Naive B cell (primary cell): ENCODE data around the gene ARHGAP42. TPM values are rescaled to one million over a fixed set of nuclear protein-coding genes. Genes with fewer than 3 reads are reported as not detected.
A peak's percentile ranks its signal among the peaks of the same experiment; 100 is the strongest.

ENCODE experiments used
- ATAC-seq, 2 donors: fragments of 150-1000 bp; cut with Tn5 transposase; 2 replicates each; pipeline ENCODE4 v1.10.0; 2021; ENCODE audit warnings: low read depth in 2 of 2, mild to moderate bottlenecking in 2 of 2, moderate library complexity in 2 of 2
- DNase-seq: peaks from one replicate; pipeline ENCODE4 v3.0.0; 2022
- H3K27ac Mint-ChIP-seq, 6 donors: one replicate each; pipeline ENCODE4 v1.8.0; 2020 to 2022; ENCODE audit warnings: mild to moderate bottlenecking in 6 of 6, mixed read lengths in 6 of 6, moderate library complexity in 5 of 6, inconsistent platforms in 2 of 6
- H3K27me3 Mint-ChIP-seq, 3 donors: one replicate each; pipeline ENCODE4 v1.8.0; 2021 to 2022; ENCODE audit warnings: mixed read lengths in 3 of 3, mild to moderate bottlenecking in 1 of 3
- H3K36me3 Mint-ChIP-seq, 2 donors: one replicate each; pipeline ENCODE4 v1.8.0; 2020 to 2022; ENCODE audit warnings: mixed read lengths in 2 of 2, inconsistent platforms in 1 of 2, mild to moderate bottlenecking in 1 of 2
- H3K4me1 Mint-ChIP-seq, 3 donors: one replicate each; pipeline ENCODE4 v1.8.0; 2020 to 2022; ENCODE audit warnings: mixed read lengths in 3 of 3, inconsistent platforms in 1 of 3, mild to moderate bottlenecking in 1 of 3, moderate library complexity in 1 of 3
- H3K4me3 Mint-ChIP-seq, 8 donors: one replicate each; pipeline ENCODE4 v1.8.0; 2020 to 2022; ENCODE audit warnings: mild to moderate bottlenecking in 8 of 8, mixed read lengths in 8 of 8, moderate library complexity in 8 of 8, inconsistent platforms in 2 of 8
- H3K9me3 Mint-ChIP-seq, 7 donors: one replicate each; pipeline ENCODE4 v1.8.0; 2020 to 2022; ENCODE audit warnings: mixed read lengths in 7 of 7, mild to moderate bottlenecking in 5 of 7, inconsistent platforms in 2 of 7, moderate library complexity in 1 of 7
- polyA plus RNA-seq, 6 donors: library from polyadenylated mRNA; unstranded; fragments of 300-500 nt; fragmentation: Illumina TruSeq; gene quantifications; one replicate each; pipeline ENCODE4 v1.2.3, GENCODE V29; 2021; ENCODE audit warnings: low read depth in 6 of 6

The ARHGAP42 gene
- polyA plus RNA-seq, 6 donors from 2014 or later, result 1.4 to 3.0 (median 1.9) TPM

- no peaks in the 10 kb centered on the region for H3K27me3 Mint-ChIP-seq
- no peak for ATAC-seq
- DNase-seq, result no peak
Measured at GRCh38 chr11:100903284-100903683, 216.2 kb downstream of the ARHGAP42 start.

GRCh38 chr11:100905684-100906083 lies 218.6 kb downstream of the ARHGAP42 start:
- H3K27ac Mint-ChIP-seq, result no peak overlapping the region

More at GRCh38 chr11:100903284-100903683, 216.2 kb downstream of the ARHGAP42 start:
- Mint-ChIP-seq H3K4me1 (no peaks in the 10 kb centered on the region), H3K9me3 (peaks cover 0 to 7% (median 0%) of the 10 kb centered on the region in 7 donors), H3K36me3 (peaks cover 0 to 17% of the 10 kb centered on the region in 2 donors), H3K4me3 (no peak overlapping the region), H3K27ac (peak overlapping the region in 1 of 6 donors; percentile 57)

DNA sequence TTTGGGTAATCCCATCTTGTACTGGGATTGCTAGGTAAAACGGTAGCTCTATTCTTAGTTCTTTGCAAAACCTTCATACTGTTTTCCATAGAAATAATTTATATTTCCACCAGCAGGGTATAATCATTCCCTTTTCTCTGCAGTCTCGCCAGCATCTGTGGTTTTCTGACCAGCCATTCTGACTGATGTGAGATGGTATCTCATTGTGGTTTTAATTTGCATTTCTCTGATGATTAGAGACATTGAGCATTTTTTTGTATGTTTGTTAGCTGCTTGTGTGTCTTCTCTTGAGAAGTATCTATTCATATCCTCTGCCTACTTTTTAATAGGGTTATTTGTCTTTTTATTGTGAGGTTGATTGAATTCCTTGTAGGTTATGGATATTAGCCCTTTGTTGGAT lies 221.7 kb downstream of the ARHGAP42 start:
- peaks cover 7 to 10% (median 8%) of the 10 kb centered on the region in 3 donors for H3K4me1 Mint-ChIP-seq
- ATAC-seq, result no peak
- no peaks in the 10 kb centered on the region for H3K36me3 Mint-ChIP-seq
- DNase-seq, result no peak
- no peaks in the 10 kb centered on the region for H3K9me3 Mint-ChIP-seq
- H3K4me3 Mint-ChIP-seq, result no peak overlapping the region
- H3K27me3 Mint-ChIP-seq, result no peaks in the 10 kb centered on the region
- no peak overlapping the region for H3K27ac Mint-ChIP-seq

More at GRCh38 chr11:100905684-100906083, 218.6 kb downstream of the ARHGAP42 start:
- DNase-seq (no peak), ATAC-seq (no peak)
- no peak overlapping the region for H3K4me3 Mint-ChIP-seq
- H3K36me3 Mint-ChIP-seq, result peaks cover 0 to 3% of the 10 kb centered on the region in 2 donors
- H3K4me1 Mint-ChIP-seq, result peaks cover 4 to 9% (median 7%) of the 10 kb centered on the region in 3 donors
- no peaks in the 10 kb centered on the region for H3K27me3 Mint-ChIP-seq
- no peaks in the 10 kb centered on the region for H3K9me3 Mint-ChIP-seq

DNA sequence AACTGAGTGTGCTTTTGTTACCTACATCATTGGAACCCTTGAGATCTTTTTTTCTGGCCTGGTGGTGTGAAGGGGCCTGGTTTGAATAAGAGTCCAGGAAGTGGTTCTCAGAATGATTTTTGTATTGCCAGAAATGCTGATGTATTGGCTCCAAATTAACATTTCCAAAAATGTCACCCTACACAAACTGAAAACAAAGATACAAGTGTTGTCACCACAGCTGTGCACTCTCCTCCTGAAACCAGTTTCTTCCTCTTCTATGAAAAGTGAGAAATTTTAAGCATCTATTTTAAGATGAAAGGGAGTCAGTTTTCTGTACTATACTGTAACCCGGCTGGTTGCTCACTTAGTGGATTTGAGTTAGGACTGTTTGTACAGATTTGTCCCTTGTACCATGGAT lies 223.7 kb downstream of the ARHGAP42 start:
- ATAC-seq, result peak; percentile 65 to 70
- Mint-ChIP-seq H3K9me3 (no peaks in the 10 kb centered on the region), H3K27me3 (no peaks in the 10 kb centered on the region), H3K36me3 (peaks cover 0 to 8% of the 10 kb centered on the region in 2 donors), H3K4me1 (peaks cover 7 to 10% (median 8%) of the 10 kb centered on the region in 3 donors), H3K4me3 (no peak overlapping the region), H3K27ac (peak overlapping the region in 1 of 6 donors; percentile 60)
- DNase-seq, result peak; percentile 4

DNA sequence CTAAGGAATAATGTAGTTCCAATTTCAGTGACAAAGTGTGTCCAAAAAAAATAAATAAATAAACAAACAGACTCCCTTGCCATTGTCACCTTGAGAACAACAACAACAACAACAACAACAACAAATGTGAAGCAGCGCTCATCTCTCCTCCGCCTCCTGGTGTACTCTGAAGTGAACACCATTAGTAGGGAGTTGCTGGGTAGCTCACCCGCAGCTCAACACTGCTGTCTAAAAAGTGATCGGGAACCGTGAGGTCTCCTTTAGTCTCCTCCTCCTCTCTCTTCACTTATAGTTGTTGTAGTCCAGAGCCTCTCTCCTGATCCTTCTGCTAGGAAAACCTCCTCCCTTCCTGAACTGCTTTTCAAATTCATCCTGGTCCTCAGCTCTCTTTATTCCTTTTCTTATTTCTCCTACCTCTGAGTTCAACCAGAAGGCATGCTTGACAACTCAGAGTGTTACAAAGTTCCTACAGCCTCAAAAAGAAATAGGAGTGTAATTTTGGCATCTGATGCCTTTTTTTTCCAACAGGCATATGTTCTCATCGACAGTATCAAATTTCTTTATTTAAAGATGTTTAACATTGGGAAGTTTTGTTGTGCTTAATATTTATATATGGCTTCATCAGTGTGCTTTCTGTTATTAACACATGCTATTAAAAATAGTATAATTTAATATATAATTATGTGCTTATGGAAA lies 227.5 kb downstream of the ARHGAP42 start:
- H3K36me3 Mint-ChIP-seq, result peaks cover 5 to 8% of the 10 kb centered on the region in 2 donors
- ATAC-seq (no peak), DNase-seq (no peak)
- no peaks in the 10 kb centered on the region for H3K9me3 Mint-ChIP-seq
- H3K27me3 Mint-ChIP-seq, result no peaks in the 10 kb centered on the region
- H3K27ac Mint-ChIP-seq, result peak overlapping the region in 1 of 6 donors; percentile 46
- H3K4me1 Mint-ChIP-seq, result peaks cover 3 to 7% (median 5%) of the 10 kb centered on the region in 3 donors
- no peak overlapping the region for H3K4me3 Mint-ChIP-seq

DNA sequence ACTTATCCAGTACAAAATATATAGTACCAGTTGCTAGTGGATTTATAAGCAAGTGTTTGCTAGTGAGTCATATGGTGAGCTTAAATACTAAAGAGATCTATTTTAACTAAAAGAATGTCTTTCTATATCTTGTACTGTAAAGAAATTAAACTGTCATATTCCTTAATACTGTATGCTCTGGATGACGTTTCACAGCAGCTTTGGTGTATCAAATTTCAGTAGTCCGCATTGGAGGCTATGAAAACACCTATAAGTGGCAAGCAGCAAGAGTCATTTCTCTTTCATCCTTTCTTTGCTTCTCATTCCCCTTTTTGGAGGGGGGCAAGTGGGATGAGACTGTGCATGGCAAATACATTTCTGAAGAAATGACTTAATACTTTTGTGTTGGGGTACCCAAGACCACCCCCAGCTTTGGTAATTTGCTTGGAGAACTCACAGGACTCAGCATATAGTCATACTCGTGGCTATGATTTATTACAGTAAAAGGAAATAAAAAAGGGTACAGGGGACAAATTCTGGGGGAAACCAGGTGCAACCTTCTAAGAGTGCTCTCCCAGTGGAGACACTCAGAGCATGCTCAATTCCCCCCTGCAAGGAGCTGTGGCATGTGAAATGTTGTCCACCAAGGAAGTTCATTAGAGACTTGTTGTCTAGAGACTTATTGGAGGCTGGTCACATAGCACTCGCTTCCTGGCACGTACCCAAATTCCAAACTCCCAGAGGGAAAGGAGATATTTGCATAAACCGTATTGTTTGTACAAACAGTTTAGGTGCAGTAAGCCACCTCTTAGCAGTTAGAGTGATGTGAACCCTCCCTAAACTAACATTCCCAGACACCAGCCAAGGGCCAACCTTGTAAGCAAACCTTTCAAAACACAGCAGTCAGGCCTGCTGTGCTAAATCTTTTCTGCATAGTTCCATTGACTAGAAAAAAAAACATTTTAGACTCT lies 231.7 kb downstream of the ARHGAP42 start:
- H3K27ac Mint-ChIP-seq, result no peak overlapping the region
- no peak overlapping the region for H3K4me3 Mint-ChIP-seq
- no peak for DNase-seq
- no peaks in the 10 kb centered on the region for H3K9me3 Mint-ChIP-seq
- ATAC-seq, result no peak
- no peaks in the 10 kb centered on the region for H3K27me3 Mint-ChIP-seq
- peaks cover 8% of the 10 kb centered on the region in 2 donors for H3K36me3 Mint-ChIP-seq
- H3K4me1 Mint-ChIP-seq, result no peaks in the 10 kb centered on the region

- Mint-ChIP-seq H3K36me3 (peaks cover 0 to 8% of the 10 kb centered on the region in 2 donors), H3K27ac (peak overlapping the region in 1 of 6 donors; percentile 61)
Measured at GRCh38 chr11:100920593-100920992, 233.5 kb downstream of the ARHGAP42 start.

GRCh38 chr11:100922121-100922520 lies 235.0 kb downstream of the ARHGAP42 start:
- peaks cover 0 to 8% of the 10 kb centered on the region in 2 donors for H3K36me3 Mint-ChIP-seq
- H3K4me3 Mint-ChIP-seq, result no peak overlapping the region
- ATAC-seq, result no peak
- no peak overlapping the region for H3K27ac Mint-ChIP-seq
- DNase-seq, result no peak
- H3K27me3 Mint-ChIP-seq, result no peaks in the 10 kb centered on the region
- H3K9me3 Mint-ChIP-seq, result no peaks in the 10 kb centered on the region
- H3K4me1 Mint-ChIP-seq, result no peaks in the 10 kb centered on the region

More at GRCh38 chr11:100920593-100920992, 233.5 kb downstream of the ARHGAP42 start:
- Mint-ChIP-seq H3K4me1 (no peaks in the 10 kb centered on the region), H3K27me3 (no peaks in the 10 kb centered on the region), H3K4me3 (no peak overlapping the region), H3K9me3 (no peaks in the 10 kb centered on the region)
- DNase-seq, result no peak
- no peak for ATAC-seq

- Mint-ChIP-seq H3K9me3 (no peaks in the 10 kb centered on the region), H3K4me3 (no peak overlapping the region), H3K27me3 (no peaks in the 10 kb centered on the region), H3K27ac (peak overlapping the region in 1 of 6 donors; percentile 2), H3K36me3 (peaks cover 0 to 3% of the 10 kb centered on the region in 2 donors), H3K4me1 (no peaks in the 10 kb centered on the region)
- DNase-seq, result no peak
- no peak for ATAC-seq
Measured at GRCh38 chr11:100923555-100923954, 236.5 kb downstream of the ARHGAP42 start.

GRCh38 chr11:100925935-100926334 lies 238.8 kb downstream of the ARHGAP42 start:
- Mint-ChIP-seq H3K27ac (peak overlapping the region in 1 of 6 donors; percentile 22), H3K36me3 (peaks cover 0 to under 1% of the 10 kb centered on the region in 2 donors), H3K4me3 (no peak overlapping the region), H3K4me1 (no peaks in the 10 kb centered on the region), H3K27me3 (no peaks in the 10 kb centered on the region), H3K9me3 (no peaks in the 10 kb centered on the region)
- DNase-seq, result no peak
- ATAC-seq, result peak in 1 of 2 donors; percentile 18

DNA sequence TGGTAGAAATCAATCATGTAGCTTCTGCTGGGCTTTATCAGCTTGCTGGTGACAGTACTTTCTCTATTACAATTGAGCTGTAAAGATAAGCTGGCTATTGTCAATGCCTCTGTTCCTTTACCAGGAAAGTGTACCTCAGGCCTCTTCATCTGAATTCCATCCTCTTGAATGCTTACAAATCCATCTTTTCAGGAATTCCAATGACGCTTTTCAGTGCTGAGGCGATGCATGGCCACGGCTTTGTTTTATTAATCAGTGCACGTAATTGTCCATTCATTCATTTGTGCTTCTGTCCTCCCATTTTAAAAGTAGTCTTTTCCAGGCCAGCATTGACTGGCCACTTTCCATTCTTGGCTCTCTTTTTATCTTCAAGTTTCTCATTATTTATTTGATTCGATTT lies 240.5 kb downstream of the ARHGAP42 start:
- Mint-ChIP-seq H3K27ac (no peak overlapping the region), H3K36me3 (no peaks in the 10 kb centered on the region), H3K4me3 (no peak overlapping the region), H3K4me1 (peaks cover 3 to 5% (median 4%) of the 10 kb centered on the region in 3 donors), H3K9me3 (no peaks in the 10 kb centered on the region), H3K27me3 (no peaks in the 10 kb centered on the region)
- ATAC-seq (no peak), DNase-seq (no peak)

- DNase-seq (no peak), ATAC-seq (no peak)
- Mint-ChIP-seq H3K27ac (peak overlapping the region in 2 of 6 donors; percentile 49 to 80), H3K9me3 (no peaks in the 10 kb centered on the region), H3K36me3 (no peaks in the 10 kb centered on the region), H3K4me3 (no peak overlapping the region), H3K4me1 (peaks cover 5 to 8% (median 5%) of the 10 kb centered on the region in 3 donors), H3K27me3 (no peaks in the 10 kb centered on the region)
Measured at GRCh38 chr11:100928426-100928825, 241.3 kb downstream of the ARHGAP42 start.

- no peaks in the 10 kb centered on the region for H3K36me3 Mint-ChIP-seq
- no peaks in the 10 kb centered on the region for H3K27me3 Mint-ChIP-seq
- ATAC-seq (no peak), DNase-seq (no peak)
- no peak overlapping the region for H3K4me3 Mint-ChIP-seq
- H3K4me1 Mint-ChIP-seq, result peaks cover 5 to 8% (median 5%) of the 10 kb centered on the region in 3 donors
- no peak overlapping the region for H3K27ac Mint-ChIP-seq
- no peaks in the 10 kb centered on the region for H3K9me3 Mint-ChIP-seq
Measured at GRCh38 chr11:100929377-100929776, 242.3 kb downstream of the ARHGAP42 start.
